HG03025 (cell line): ENCODE results near the gene PMF1.

Experiments
- ATAC-seq: cut with Tn5 transposase; IDR thresholded peaks from one replicate; pipeline ENCODE4 v1.9.1; 2021; ENCODE audit warnings: mild to moderate bottlenecking, moderate library complexity; ENCODE audit not compliant: unreplicated experiment, low FRiP score

The PMF1 gene

GRCh38 chr1:156260896-156261295, 48.1 kb downstream of the PMF1 start:
- no peak for ATAC-seq

GRCh38 chr1:156262461-156263287, 49.9 kb downstream of the PMF1 start:
- ATAC-seq, result no peak

GRCh38 chr1:156263288-156263655, 50.5 kb downstream of the PMF1 start:
- no peak for ATAC-seq

- no peak for ATAC-seq
These were observed 53.2 kb downstream of the PMF1 start for GRCh38 chr1:156266051-156266450.

- no peak for ATAC-seq
These were observed 55.5 kb downstream of the PMF1 start for GRCh38 chr1:156268336-156268735.

- no peak for ATAC-seq
These were observed 57.5 kb downstream of the PMF1 start for GRCh38 chr1:156270314-156270713.

- no peak for ATAC-seq
These were observed 63.7 kb downstream of the PMF1 start for GRCh38 chr1:156276532-156276931.

GRCh38 chr1:156276966-156277381, 64.2 kb downstream of the PMF1 start:
- no peak for ATAC-seq

GRCh38 chr1:156279837-156280236, 67.0 kb downstream of the PMF1 start:
- ATAC-seq, result no peak

GRCh38 chr1:156281281-156281680, 68.5 kb downstream of the PMF1 start:
- ATAC-seq, result no peak

GRCh38 chr1:156281693-156282478, 69.1 kb downstream of the PMF1 start:
- peak; percentile 9 for ATAC-seq

- ATAC-seq, result peak; percentile 67
These were observed 69.8 kb downstream of the PMF1 start, which contains the start of gene SMG5 for GRCh38 chr1:156282479-156283222. Gene SMG5 (minus strand): TSS chr1:156282825. CDS start chr1:156282680, 145 bp downstream.

GRCh38 chr1:156283521-156283920, 70.7 kb downstream of the PMF1 start:
- no peak for ATAC-seq

- ATAC-seq, result no peak
These were observed 71.3 kb downstream of the PMF1 start, which contains the start of gene TMEM79 for GRCh38 chr1:156284112-156284511. Gene TMEM79 (plus strand): TSS chr1:156284325. CDS start chr1:156285227, 902 bp downstream.

GRCh38 chr1:156284757-156285156, 72.0 kb downstream of the PMF1 start:
- ATAC-seq, result no peak

- no peak for ATAC-seq
These were observed 72.6 kb downstream of the PMF1 start for GRCh38 chr1:156285437-156285836.

GRCh38 chr1:156286061-156286460, 73.3 kb downstream of the PMF1 start:
- ATAC-seq, result no peak
